ENCODE measurements around the gene CREBBP.

- no peak for TF ChIP-seq TAF7 (tag; IDR thresholded peaks at IDR 0.05)
- TF ChIP-seq POLR2AphosphoS5 (IDR thresholded peaks at IDR 0.05; ENCODE audit: control insufficient read depth, insufficient read depth, low read depth, low read length) = no peak
These were observed 124.4 kb downstream of the CREBBP start for GRCh38 chr16:3756113-3756512.

Measured in K562 (cell line).